ENCODE measurements around the gene PRKCD.

The PRKCD gene

GRCh38 chr3:53157974-53158580 is 2.9 kb upstream of the PRKCD start:
- no peak for DNase-seq

- DNase-seq = no peak
Observed at GRCh38 chr3:53158765-53159155, 2.2 kb upstream of the PRKCD start.

- no peak for DNase-seq
Observed at GRCh38 chr3:53159156-53160060, 1.6 kb upstream of the PRKCD start.

GRCh38 chr3:53160061-53160659 is 849 bp upstream of the PRKCD start:
- DNase-seq = no peak

GRCh38 chr3:53161450-53161819 is 426 bp downstream of the PRKCD start:
- DNase-seq = no peak

- DNase-seq = no peak
Observed at GRCh38 chr3:53161820-53162671, 1.0 kb downstream of the PRKCD start.

GRCh38 chr3:53162672-53163443 is 1.8 kb downstream of the PRKCD start:
- no peak for DNase-seq

- no peak for DNase-seq
Observed at GRCh38 chr3:53163444-53164387, 2.7 kb downstream of the PRKCD start.

- DNase-seq = no peak
Observed at GRCh38 chr3:53164911-53165310, 3.9 kb downstream of the PRKCD start.

GRCh38 chr3:53166206-53166605 is 5.2 kb downstream of the PRKCD start:
- DNase-seq = no peak

- no peak for DNase-seq
Observed at GRCh38 chr3:53166781-53167291, 5.8 kb downstream of the PRKCD start.

GRCh38 chr3:53167418-53168174 is 6.6 kb downstream of the PRKCD start:
- DNase-seq = no peak

GRCh38 chr3:53168175-53168923 is 7.3 kb downstream of the PRKCD start:
- DNase-seq = no peak

GRCh38 chr3:53169045-53169831 is 8.2 kb downstream of the PRKCD start:
- DNase-seq = no peak

GRCh38 chr3:53169832-53170324 is 8.9 kb downstream of the PRKCD start:
- DNase-seq = no peak

GRCh38 chr3:53170325-53171063 is 9.5 kb downstream of the PRKCD start:
- no peak for DNase-seq

- DNase-seq = no peak
Observed at GRCh38 chr3:53171064-53171418, 10.0 kb downstream of the PRKCD start.

Measured in NCI-H187 treated with DMSO at 0.1 percent for 48 hours (cell line).